C4-2B (cell line): ENCODE data around the gene FAM20C.

Experiments
- H3K27ac ChIP-seq: fragments of 450-650 bp; 2 replicates; pipeline ENCODE4 v1.5.1; 2017
- ZFX ChIP-seq: fragments of 450-650 bp; IDR thresholded peaks from 2 replicates; pipeline ENCODE4 v1.6.1; 2017
- TF ChIP-seq, protein P1 (sequence below): fragments of 450-650 bp; conservative IDR thresholded peaks from 2 replicates; pipeline ENCODE4 v1.5.1; 2017; ENCODE audit warnings: mild to moderate bottlenecking

The FAM20C gene

DNA sequence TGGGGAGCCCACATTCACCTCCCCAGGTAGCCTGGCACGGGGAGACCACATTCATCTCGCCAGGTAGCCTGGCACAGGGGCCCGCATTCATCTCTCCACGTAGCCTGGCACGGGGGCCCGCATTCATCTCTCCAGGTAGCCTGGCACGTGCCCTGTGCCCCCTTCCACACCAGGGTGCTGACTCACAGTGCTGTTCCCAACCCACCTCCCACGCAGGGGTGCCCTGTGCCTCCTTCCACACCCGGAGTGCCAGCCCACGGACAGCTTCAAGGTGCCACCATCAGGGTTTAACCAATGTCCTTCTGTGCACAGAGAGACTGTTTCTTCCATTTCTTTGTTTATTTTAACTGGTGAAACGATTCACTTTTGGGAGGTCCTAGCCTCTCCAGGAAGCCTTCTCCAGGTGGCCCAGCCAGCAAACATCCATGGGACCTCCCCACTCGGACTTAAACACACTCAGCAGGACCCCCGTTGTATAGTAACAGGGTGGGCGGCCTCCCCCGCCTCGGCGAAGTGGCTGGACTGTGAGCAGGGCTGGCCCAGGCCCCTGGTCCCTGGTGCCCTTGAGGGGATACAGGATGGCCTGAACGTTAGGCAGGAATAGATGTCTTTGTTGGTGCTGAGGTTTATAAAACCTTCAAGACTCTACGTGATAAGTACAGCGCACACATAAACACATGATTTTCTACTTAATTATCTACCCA, 56.5 kb downstream of the FAM20C start:
- no peak for TF ChIP-seq ZFX
- TF ChIP-seq, protein P1, sequence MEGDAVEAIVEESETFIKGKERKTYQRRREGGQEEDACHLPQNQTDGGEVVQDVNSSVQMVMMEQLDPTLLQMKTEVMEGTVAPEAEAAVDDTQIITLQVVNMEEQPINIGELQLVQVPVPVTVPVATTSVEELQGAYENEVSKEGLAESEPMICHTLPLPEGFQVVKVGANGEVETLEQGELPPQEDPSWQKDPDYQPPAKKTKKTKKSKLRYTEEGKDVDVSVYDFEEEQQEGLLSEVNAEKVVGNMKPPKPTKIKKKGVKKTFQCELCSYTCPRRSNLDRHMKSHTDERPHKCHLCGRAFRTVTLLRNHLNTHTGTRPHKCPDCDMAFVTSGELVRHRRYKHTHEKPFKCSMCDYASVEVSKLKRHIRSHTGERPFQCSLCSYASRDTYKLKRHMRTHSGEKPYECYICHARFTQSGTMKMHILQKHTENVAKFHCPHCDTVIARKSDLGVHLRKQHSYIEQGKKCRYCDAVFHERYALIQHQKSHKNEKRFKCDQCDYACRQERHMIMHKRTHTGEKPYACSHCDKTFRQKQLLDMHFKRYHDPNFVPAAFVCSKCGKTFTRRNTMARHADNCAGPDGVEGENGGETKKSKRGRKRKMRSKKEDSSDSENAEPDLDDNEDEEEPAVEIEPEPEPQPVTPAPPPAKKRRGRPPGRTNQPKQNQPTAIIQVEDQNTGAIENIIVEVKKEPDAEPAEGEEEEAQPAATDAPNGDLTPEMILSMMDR = no peak
- H3K27ac ChIP-seq = no peak overlapping the region

DNA sequence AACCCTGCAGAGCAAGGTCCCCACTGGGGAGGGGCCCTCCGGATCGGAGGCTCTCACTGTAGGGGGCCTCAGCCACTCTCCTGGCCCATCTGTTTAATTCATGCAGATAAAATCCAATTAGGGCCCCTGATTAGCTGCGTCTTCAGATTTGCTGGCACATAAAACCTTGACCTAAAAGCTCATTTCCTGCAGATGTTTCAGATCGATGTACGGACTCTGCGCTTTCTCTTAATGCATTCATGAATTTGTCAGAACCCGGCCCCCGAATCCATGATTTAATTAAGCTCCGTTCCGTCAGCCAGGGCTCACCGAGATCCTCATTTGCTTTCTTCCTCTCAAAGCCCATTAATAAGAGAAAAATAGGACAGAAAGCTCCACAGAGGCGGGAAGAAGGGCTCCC, 57.6 kb downstream of the FAM20C start:
- H3K27ac ChIP-seq = no peak overlapping the region
- TF ChIP-seq, protein P1 = no peak
- no peak for TF ChIP-seq ZFX

DNA sequence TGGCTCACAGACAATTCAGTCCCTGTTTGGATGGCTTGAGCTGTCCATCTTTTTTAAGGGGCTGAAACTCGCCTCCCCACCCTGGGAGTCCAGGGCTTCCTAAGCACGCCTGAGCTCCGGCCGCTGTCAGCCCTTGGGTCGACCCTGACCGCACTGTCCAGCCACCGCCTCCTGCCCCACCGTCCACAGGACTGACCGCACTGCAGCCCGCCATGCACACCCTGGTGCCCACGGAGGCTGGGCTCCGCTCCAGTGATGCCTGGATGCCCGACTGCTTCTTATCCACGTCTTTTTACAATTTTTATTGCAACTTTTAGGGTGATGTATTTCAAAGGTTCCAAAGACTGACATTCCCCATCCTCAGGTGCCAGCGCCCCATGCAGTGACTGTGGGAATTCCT, 58.2 kb downstream of the FAM20C start:
- TF ChIP-seq, protein P1 = no peak
- no peak for TF ChIP-seq ZFX
- no peak overlapping the region for H3K27ac ChIP-seq

DNA sequence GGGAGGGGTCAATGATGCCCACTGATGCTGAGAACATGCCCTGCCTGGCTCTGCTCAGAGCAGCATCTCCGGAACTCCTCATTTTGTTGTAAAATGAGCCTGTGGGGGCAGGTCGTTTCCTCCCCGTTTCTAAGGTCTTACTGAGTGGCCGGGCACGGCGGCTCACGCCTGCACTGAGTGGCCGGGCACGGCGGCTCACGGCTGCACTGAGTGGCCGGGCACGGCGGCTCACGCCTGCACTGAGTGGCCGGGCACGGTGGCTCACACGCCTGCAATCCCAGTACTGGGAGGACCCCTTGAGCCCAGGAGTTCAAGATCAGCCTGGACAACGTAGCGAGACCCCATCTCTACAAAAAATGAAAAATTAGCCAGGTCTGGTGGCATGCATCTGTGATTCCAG, 58.6 kb downstream of the FAM20C start:
- no peak overlapping the region for H3K27ac ChIP-seq
- no peak for TF ChIP-seq ZFX
- TF ChIP-seq, protein P1 = no peak

DNA sequence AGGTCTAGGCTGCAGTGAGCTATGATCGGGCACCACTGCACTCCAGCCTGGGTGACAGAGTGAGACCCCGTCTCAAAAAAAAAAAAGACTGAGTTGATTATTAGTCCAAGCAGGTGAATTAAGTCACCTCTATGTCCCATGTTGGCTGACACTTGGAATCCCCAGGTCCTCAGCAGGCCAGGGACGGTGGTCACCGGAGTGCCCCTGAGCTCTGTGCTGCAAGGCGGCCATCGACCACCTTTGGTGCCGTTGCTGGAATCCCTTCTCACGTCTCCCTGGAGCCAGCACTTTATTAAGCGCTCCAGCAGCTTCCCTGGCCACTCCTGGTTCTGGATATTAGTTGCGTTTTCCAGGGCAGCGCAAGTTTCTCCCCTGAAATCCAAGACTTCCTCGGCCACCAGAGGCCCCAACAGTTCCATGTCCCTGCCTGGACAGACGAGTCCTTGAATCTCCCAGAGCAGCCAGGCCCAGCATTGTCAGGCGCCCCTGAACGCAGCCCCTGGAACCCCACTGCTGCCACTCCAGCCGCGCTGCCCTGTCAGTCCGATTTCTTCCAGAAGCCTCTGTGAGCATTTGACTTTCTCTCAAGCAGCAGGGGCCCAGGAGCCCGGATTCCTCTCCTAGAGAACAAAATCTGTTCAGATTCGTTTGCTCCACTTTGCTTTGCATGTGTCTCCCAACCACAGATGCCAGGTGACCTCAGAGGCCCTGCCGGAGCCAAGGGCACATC, 59.2 kb downstream of the FAM20C start:
- H3K27ac ChIP-seq = no peak overlapping the region
- TF ChIP-seq, protein P1 = no peak
- TF ChIP-seq ZFX = no peak

DNA sequence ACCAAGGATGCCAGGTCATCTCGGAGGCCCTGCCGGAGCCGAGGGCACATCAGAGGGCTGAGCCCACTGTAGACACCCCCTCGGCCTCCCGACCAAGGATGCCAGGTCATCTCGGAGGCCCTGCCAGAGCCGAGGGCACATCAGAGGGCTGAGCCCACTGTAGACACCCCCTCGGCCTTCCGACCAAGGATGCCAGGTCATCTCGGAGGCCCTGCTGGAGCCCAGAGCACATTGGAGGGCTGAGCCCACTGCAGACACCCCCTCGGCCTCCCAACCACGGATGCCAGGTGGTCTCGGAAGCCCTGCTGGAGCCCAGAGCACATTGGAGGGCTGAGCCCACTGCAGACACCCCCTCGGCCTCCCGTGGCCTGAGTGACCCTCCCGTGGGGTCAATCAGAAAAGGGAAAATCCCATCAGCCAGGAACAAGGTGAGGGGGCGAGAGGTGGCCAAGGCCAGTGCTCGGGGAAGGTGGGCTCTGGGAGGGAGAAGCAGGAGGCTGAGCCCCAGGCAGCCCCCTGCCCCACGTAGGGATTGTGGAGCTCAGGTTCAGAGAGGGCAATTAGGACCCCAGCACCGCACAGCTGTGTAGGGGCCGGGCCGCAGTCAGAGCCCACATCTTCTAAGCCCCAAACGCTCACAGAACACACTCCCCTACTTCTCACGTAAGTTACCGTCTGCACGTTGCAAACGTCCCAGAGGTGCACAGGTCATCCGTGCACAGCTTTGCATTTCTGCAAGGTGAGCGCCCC, 60.0 kb downstream of the FAM20C start:
- TF ChIP-seq, protein P1 = no peak
- TF ChIP-seq ZFX = no peak
- no peak overlapping the region for H3K27ac ChIP-seq

DNA sequence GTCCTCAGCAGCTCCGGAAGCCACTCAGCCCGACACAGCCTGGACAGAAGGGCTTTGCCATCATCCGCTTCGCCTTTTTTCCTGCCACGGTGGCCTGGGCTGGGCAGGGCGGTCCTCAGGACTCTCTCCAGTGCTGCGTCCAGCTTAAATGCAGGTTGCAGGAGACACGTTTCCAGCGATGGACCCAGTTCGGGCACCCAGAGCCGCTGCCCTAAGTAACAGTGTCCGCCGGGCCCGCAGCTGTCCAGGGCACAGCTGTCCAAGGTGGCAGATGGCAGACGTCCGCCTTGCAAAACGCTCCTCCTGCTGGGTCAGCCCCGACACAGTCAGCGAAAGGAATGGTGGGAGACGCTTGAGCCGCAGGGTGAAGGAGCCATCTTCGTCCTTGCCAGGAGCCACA, 60.6 kb downstream of the FAM20C start:
- TF ChIP-seq, protein P1 = no peak
- TF ChIP-seq ZFX = no peak
- no peak overlapping the region for H3K27ac ChIP-seq
